GM12801 (cell line): ENCODE measurements around the gene ANKRD28.

Experiments used
- TF ChIP-seq, protein P1 (sequence below): IDR thresholded peaks from one replicate; pipeline ENCODE4 v1.5.1; 2011; ENCODE audit warnings: control low read depth; ENCODE audit not compliant: insufficient read length; ENCODE audit errors: extremely low read depth

ANKRD28 gene

DNA sequence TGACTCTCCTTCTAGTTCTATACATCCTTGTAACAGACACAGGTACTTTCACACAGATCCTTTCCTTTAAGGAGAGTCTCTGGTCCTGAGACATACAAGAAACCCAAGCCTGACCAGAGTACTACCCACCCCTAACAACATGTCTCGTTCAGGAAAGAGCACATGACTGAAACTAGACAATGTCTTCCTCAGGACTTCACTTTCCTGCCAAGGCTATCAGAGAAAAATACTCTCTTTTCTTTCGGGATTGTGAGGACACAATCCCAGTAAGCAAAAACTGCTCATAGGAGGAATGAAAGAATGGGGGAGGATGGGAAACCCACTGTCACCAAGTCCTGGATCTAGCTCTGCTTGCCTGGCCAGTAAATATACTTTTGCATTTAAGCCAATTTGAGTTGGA lies 11.5 kb upstream of the ANKRD28 start:
- TF ChIP-seq, protein P1, sequence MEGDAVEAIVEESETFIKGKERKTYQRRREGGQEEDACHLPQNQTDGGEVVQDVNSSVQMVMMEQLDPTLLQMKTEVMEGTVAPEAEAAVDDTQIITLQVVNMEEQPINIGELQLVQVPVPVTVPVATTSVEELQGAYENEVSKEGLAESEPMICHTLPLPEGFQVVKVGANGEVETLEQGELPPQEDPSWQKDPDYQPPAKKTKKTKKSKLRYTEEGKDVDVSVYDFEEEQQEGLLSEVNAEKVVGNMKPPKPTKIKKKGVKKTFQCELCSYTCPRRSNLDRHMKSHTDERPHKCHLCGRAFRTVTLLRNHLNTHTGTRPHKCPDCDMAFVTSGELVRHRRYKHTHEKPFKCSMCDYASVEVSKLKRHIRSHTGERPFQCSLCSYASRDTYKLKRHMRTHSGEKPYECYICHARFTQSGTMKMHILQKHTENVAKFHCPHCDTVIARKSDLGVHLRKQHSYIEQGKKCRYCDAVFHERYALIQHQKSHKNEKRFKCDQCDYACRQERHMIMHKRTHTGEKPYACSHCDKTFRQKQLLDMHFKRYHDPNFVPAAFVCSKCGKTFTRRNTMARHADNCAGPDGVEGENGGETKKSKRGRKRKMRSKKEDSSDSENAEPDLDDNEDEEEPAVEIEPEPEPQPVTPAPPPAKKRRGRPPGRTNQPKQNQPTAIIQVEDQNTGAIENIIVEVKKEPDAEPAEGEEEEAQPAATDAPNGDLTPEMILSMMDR = no peak

DNA sequence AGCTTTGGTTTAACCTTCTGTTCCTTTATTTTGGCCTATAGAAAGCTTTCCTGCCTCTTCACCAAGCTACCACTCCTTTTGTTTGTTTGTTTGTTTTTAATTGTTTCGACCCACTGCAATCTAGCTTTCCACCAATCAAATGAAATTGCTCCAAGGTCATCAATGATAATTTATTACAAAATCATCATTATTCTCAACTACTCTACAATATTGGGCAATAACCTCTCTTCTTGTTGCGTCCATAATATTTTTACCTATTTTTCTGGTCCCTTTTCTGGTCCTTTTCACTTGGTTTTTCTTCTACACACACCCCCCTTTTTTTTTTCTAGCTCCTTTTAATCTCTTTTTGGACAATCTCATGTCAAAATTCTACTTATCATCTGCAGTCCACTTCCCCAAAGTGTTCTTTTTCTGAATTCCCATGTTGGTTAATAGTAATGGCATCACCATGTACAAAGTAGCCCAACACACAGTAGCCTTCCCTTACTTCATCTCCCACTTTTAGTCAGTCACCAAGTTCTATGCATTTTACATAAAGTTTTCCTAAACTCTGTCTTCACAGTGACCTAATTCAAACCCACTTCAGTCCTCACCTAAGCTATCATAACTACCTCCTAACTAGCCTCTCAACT lies 11.0 kb upstream of the ANKRD28 start:
- TF ChIP-seq, protein P1 = no peak

DNA sequence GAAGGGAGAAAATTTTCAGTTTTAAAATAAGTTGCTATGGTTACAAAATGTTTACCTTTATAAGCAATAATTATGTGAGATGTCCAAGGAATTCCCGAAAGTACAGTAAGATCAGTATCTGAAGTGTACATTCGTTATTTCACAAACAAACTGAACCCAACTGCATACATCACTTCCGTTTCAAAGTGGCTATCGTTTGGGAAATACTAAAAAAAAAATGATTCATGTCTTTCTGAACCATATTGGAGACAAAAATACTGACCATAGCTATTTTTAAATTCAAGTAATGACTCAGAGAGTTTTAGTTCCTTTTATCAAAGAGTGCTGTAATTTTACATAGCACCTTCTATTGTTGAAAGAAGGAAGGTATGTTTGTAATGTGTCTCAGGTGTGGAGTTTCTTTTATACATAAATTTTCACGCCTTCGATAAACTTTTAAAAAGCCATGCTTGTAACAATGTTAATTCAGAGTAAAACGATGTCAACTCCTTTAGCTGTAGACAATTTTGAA lies 8.0 kb upstream of the ANKRD28 start:
- TF ChIP-seq, protein P1 = no peak

DNA sequence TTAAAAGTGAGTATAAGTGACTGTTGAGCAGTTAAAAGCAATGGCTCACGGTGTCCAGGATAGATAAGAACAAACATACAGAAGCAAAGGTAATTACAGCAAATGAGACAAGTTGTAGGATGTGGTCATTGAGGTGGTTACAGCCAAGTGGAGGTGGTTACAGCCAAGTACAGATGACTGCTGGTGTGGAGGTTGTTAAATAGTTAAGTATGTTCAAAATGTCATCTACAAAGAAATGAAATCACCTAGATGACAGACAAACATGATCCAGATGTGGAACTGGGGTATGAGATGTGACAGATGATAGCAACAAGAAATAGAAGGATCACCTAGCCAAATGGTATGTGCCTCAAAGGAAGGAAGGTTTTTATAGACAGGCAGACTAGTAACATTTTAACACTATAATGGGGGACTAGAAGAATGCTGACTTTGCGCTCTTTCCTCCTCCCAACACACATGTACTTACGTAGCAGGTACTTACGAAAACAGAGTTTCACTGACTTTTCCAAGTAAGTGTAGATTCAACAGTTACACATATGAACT lies 6.8 kb upstream of the ANKRD28 start:
- TF ChIP-seq, protein P1 = no peak

DNA sequence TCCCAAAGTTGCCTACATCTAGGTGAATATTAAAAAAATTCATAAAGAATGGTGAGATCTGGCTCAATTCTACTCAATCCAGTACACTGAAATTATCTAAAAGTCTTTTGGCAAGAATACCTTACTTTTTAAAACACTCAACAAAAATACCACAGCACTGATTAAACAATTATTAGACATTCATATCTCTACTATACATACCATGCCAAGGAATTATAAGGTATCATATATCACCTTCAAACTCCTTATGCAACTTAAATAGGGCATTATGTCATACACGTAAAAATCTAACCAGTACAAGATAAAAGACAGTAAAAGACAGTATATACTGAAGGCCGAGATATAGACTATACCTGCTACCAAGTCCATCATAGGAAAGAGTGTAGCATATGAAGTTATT lies 6.1 kb upstream of the ANKRD28 start:
- TF ChIP-seq, protein P1 = no peak

DNA sequence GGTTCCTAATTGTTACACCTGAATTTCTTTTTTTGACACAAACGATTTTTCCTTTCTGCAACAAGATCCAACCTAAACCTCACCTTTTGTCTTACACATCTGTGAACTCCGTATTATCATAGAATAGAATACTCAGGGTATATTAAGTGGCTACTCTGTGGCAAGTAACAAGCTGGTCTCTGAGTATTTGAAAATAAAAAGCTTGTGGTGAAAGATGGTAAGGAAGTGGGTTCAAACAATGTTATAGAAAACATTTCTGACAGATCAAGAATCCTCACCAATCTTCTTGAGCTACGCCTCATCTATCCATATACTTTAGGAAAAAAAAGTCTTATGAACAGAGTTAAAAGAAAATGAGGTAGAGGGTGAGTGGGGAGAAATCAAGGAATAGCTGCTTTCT lies 3.5 kb upstream of the ANKRD28 start:
- TF ChIP-seq, protein P1 = no peak

DNA sequence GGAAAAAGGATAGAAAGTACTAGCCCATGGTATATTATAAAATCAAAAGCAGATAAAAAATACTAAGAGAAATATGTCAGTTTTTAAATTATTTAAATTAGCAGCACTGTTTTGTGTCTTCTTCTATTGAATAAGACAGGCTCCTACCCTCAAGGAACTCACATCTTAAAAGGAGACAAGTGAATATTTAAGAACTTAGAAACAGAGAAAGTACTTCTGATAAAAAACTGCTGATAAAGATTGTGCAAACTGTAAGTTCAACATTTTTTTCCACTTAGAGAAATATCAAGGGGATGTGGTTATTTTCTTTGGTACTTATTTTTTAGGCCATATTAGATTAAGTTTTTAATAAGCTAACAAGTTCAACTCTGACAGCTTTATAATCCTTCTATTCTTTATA lies 3.0 kb upstream of the ANKRD28 start:
- TF ChIP-seq, protein P1 = no peak

DNA sequence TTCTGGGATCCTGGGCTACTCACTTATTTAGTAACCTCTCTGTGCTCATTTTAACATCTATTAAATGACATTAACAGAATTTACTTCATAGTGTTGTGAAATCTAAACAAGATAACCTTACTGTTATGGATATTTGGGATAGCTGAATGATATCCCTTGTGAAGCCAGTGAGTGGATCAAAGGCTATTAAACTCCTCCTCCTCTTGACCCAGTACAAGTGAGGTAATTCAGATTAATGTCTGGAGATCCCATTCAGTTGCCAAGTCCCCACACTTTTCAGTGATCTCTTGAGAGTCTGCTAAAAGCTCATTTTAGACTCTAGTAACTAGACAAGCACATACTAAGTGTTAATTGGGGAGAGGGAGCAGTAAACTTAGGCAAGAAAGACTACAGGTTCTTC lies 2.5 kb upstream of the ANKRD28 start:
- TF ChIP-seq, protein P1 = no peak
